Measurements from ENCODE around the gene CCDC174.
"Not testable (repeated sequence)": the region's sequence is repeated elsewhere in the genome, so short reads cannot be mapped to it uniquely, and the experiment has no call there.

- TF ChIP-seq, protein P1, sequence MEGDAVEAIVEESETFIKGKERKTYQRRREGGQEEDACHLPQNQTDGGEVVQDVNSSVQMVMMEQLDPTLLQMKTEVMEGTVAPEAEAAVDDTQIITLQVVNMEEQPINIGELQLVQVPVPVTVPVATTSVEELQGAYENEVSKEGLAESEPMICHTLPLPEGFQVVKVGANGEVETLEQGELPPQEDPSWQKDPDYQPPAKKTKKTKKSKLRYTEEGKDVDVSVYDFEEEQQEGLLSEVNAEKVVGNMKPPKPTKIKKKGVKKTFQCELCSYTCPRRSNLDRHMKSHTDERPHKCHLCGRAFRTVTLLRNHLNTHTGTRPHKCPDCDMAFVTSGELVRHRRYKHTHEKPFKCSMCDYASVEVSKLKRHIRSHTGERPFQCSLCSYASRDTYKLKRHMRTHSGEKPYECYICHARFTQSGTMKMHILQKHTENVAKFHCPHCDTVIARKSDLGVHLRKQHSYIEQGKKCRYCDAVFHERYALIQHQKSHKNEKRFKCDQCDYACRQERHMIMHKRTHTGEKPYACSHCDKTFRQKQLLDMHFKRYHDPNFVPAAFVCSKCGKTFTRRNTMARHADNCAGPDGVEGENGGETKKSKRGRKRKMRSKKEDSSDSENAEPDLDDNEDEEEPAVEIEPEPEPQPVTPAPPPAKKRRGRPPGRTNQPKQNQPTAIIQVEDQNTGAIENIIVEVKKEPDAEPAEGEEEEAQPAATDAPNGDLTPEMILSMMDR (IDR thresholded peaks at IDR 0.05; ENCODE audit: insufficient read depth, low read length, poor library complexity, severe bottlenecking): not testable (repeated sequence)
- TF ChIP-seq EZH2phosphoT487 (conservative IDR thresholded peaks at IDR 0.05; ENCODE audit: low read length): not testable (repeated sequence)
Measured at GRCh38 chr3:14652360-14652907, 872 bp downstream of the CCDC174 start.
